Esophagus muscularis mucosa (tissue), 4 donors: ENCODE measurements around the gene NPEPL1. TPM values are rescaled to one million over a fixed set of nuclear protein-coding genes. Genes with fewer than 3 reads are reported as not detected.
A peak's percentile ranks its signal among the peaks of the same experiment; 100 is the strongest.

Experiments
- DNase-seq: peaks from one replicate; pipeline ENCODE4 v3.0.0-alpha.2; 2017; ENCODE audit errors: extremely low spot score
- H3K27ac ChIP-seq, 4 donors: fragments of 200-600 bp; sonication (generic); replicated peaks in 1 of 4; 1 replicate in 3 of 4; 2 replicates in 1 of 4; pipeline ENCODE4 v1.5.1; 2016 to 2019; ENCODE audit warnings: mild to moderate bottlenecking in 1 of 4
- H3K27me3 ChIP-seq, 4 donors: fragments of 200-600 bp; sonication (generic); one replicate each; pipeline versions ENCODE4 v1.5.1 to v1.6.0; 2016 to 2019
- H3K36me3 ChIP-seq, 4 donors: fragments of 200-600 bp; sonication (generic); one replicate each; pipeline ENCODE4 v1.5.1; 2016 to 2019
- H3K4me1 ChIP-seq, 4 donors: fragments of 200-600 bp; sonication (generic); one replicate each; pipeline ENCODE4 v1.5.1; 2016 to 2019
- H3K4me3 ChIP-seq, 4 donors: fragments of 200-600 bp; sonication (generic); 1 replicate in 2 of 4; 2 replicates in 2 of 4; pipeline ENCODE4 v1.5.1; 2016 to 2019; ENCODE audit warnings: mild to moderate bottlenecking in 4 of 4, moderate library complexity in 1 of 4
- H3K9me3 ChIP-seq, 4 donors: fragments of 200-600 bp; sonication (generic); 1 replicate in 3 of 4; 2 replicates in 1 of 4; pipeline ENCODE4 v1.5.1; 2016 to 2019
- CTCF ChIP-seq, 3 experiments: fragments of 200-600 bp in 2 of 3; fragments of 450-650 bp in 1 of 3; sonication (generic) in 2 of 3; IDR thresholded peaks; one replicate each; pipeline ENCODE4 v1.5.1; 2017 to 2019; ENCODE audit warnings: antibody characterized with exemption in 3 of 3, mild to moderate bottlenecking in 2 of 3, moderate library complexity in 1 of 3
- EP300 ChIP-seq: sonication (generic); formaldehyde crosslinking; IDR thresholded peaks from one replicate; pipeline ENCODE4 v1.6.1; 2017; ENCODE audit warnings: antibody characterized with exemption
- POLR2A ChIP-seq: fragments of 450-650 bp; IDR thresholded peaks from one replicate; pipeline ENCODE4 v1.6.1; 2017; ENCODE audit warnings: antibody characterized with exemption, moderate library complexity, mild to moderate bottlenecking, low read depth
- POLR2AphosphoS5 ChIP-seq, 2 donors: sonication (generic); formaldehyde crosslinking; IDR thresholded peaks; one replicate each; pipeline ENCODE4 v1.6.1; 2017; ENCODE audit warnings: antibody characterized with exemption in 2 of 2
- whole genome bisulfite sequencing: methylation state at CpG from one replicate; pipeline ENCODE4 v1.1.5; 2018; 5-methylcytosine and 5-hydroxymethylcytosine counted together
- intact Hi-C: fragments of 100-400 bp; cut with DNase I; formaldehyde crosslinking; loops from one replicate; pipeline ENCODE4 v1.15.1; 2023
- total RNA-seq, 4 donors: library from RNA; depleted of rRNA; stranded (reverse); fragments of >200 nt; gene quantifications; one replicate each; pipeline versions ENCODE4 v1.1.0 to v1.2.1, GENCODE V29; 2016

The NPEPL1 gene
- total RNA-seq, 4 donors from 2014 or later: 29.0 to 59.0 (median 50.5) TPM

GRCh38 chr20:58711266-58712051, 18.9 kb downstream of the NPEPL1 start:
- no peak overlapping the region for H3K4me3 ChIP-seq
- no peaks in the 10 kb centered on the region for H3K9me3 ChIP-seq
- peaks cover 0 to under 1% (median 0%) of the 10 kb centered on the region in 4 donors for H3K4me1 ChIP-seq
- intact Hi-C loops: no loop called here
- no peak overlapping the region for H3K27ac ChIP-seq
- WGBS: 78% methylated on average over 9 of the region's 21 CpGs
- TF ChIP-seq POLR2AphosphoS5 (IDR thresholded peaks at IDR 0.05) (no peak), EP300 (no peak), CTCF (IDR thresholded peaks at IDR 0.05) (no peak), POLR2A (no peak)
- peaks cover 15 to 84% (median 46%) of the 10 kb centered on the region in 4 donors for H3K36me3 ChIP-seq
- H3K27me3 ChIP-seq: no peaks in the 10 kb centered on the region
- DNase-seq: peak; percentile 64

- DNase-seq: peak; percentile 60
- Histone ChIP-seq H3K27ac (no peak overlapping the region), H3K9me3 (no peaks in the 10 kb centered on the region), H3K4me3 (no peak overlapping the region), H3K27me3 (no peaks in the 10 kb centered on the region), H3K4me1 (peaks cover 0 to 5% (median 2%) of the 10 kb centered on the region in 4 donors), H3K36me3 (peaks cover 11 to 78% (median 40%) of the 10 kb centered on the region in 4 donors)
- intact Hi-C loops: no loop called here
- TF ChIP-seq POLR2A (no peak), CTCF (IDR thresholded peaks at IDR 0.05) (no peak), POLR2AphosphoS5 (IDR thresholded peaks at IDR 0.05) (no peak), EP300 (no peak)
- 74% methylated on average over 8 of the region's 19 CpGs for WGBS
Observed at GRCh38 chr20:58712151-58712791, 19.7 kb downstream of the NPEPL1 start.

DNA sequence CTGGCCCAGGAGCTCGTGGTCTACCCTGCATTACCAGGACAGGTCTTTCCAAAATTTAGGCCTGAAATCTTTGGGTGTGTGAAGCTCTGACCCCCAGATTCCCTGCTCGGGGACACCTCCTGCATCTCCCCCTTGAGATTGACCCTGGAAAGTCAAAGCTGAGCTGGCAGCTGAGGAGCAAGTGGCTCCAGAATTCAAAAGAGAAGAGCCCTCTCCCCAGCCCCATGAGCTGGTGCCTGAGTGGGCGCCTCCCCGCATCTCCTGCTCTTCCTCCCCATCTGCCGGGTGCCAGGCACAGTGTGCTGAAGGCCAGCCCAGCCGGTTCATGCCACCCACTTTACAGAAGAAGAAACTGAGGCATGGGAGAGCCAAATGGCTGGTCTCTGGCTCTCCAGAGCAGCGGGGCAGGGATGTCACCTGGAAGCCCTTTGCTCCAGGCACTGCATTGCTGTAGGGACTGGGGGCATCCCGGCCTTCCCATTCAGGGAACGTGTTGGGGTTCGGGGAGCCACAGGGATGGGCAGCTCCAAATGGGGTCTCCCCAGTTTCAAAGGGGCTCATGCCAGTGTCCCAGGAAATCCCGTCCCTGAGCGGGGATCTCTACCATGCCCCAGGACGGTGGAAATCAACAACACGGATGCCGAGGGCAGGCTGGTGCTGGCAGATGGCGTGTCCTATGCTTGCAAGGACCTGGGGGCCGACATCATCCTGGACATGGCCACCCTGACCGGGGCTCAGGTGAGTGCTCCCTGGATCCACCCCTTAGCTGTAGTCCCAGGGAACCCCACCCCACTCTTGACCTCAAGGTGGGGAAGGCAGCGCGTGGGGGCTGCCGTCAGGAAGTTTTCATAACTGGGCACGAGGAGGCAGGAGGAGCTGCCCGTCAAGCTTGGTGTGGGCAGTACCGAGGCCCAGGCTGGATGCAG, 20.5 kb downstream of the NPEPL1 start:
- WGBS: 92% methylated on average over 23 of the region's 24 CpGs
- H3K27me3 ChIP-seq: no peaks in the 10 kb centered on the region
- DNase-seq: peak; percentile 80
- peaks cover 3 to 70% (median 34%) of the 10 kb centered on the region in 4 donors for H3K36me3 ChIP-seq
- peaks cover 0 to 7% (median 3%) of the 10 kb centered on the region in 4 donors for H3K4me1 ChIP-seq
- no peaks in the 10 kb centered on the region for H3K9me3 ChIP-seq
- TF ChIP-seq EP300: no peak
- TF ChIP-seq POLR2A: no peak
- TF ChIP-seq POLR2AphosphoS5 (IDR thresholded peaks at IDR 0.05): no peak
- no peak for TF ChIP-seq CTCF (IDR thresholded peaks at IDR 0.05)
- intact Hi-C loops: no loop called here
- H3K4me3 ChIP-seq: no peak overlapping the region
- no peak overlapping the region for H3K27ac ChIP-seq

DNA sequence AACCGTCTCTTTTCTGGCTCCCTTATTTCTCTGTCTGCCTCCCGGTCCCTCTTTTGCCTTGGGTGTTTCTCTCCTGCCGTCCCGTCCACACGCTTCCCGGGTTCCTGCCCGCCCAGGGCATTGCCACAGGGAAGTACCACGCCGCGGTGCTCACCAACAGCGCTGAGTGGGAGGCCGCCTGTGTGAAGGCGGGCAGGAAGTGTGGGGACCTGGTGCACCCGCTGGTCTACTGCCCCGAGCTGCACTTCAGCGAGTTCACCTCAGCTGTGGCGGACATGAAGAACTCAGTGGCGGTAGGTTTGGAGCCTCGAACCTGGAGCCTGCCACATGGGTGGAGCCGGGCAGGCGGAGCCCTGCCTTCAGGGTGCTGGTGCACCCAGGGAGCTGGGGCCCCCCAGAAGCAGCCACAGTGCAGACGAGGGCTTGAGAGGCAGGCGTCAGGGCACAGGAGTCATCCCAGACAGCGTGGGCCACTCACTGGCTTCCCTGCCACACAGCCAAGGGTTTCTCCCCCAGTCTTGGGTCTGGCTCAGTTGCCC, 21.3 kb downstream of the NPEPL1 start:
- peak; percentile 78 for DNase-seq
- intact Hi-C loops: no loop called here

More for the DNA sequence above, 21.3 kb downstream of the NPEPL1 start:
- TF ChIP-seq POLR2AphosphoS5 (IDR thresholded peaks at IDR 0.05) (no peak), EP300 (no peak), POLR2A (no peak), CTCF (IDR thresholded peaks at IDR 0.05) (no peak)
- WGBS: 95% methylated on average over 23 of the region's 24 CpGs
- Histone ChIP-seq H3K27ac (no peak overlapping the region), H3K4me3 (no peak overlapping the region), H3K27me3 (no peaks in the 10 kb centered on the region), H3K9me3 (no peaks in the 10 kb centered on the region), H3K4me1 (peaks cover 0 to 7% (median 3%) of the 10 kb centered on the region in 4 donors), H3K36me3 (peaks cover 0 to 62% (median 26%) of the 10 kb centered on the region in 4 donors)
